ENCODE data around the gene TRIM67.

The TRIM67 gene

DNA sequence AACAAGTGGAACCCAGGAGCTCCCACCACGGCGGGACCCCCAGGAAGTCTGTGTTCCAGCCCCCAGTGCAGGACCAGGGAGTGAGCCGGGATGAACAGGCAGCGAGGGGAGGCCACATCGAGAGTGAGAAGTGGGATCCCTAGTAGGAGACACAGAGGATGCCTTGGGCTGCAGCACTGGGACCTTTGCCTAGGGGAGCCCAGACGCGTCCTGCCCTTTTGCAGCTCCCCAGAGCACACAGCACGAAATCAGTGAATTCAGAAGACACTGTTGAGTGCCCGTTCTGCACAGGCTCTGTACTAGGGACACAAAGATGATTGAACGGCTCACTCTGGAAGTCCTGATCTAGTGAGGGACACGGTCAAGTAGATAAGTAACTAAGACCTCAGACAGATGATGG, 23.5 kb downstream of the TRIM67 start:
- DNase-seq = no peak

DNA sequence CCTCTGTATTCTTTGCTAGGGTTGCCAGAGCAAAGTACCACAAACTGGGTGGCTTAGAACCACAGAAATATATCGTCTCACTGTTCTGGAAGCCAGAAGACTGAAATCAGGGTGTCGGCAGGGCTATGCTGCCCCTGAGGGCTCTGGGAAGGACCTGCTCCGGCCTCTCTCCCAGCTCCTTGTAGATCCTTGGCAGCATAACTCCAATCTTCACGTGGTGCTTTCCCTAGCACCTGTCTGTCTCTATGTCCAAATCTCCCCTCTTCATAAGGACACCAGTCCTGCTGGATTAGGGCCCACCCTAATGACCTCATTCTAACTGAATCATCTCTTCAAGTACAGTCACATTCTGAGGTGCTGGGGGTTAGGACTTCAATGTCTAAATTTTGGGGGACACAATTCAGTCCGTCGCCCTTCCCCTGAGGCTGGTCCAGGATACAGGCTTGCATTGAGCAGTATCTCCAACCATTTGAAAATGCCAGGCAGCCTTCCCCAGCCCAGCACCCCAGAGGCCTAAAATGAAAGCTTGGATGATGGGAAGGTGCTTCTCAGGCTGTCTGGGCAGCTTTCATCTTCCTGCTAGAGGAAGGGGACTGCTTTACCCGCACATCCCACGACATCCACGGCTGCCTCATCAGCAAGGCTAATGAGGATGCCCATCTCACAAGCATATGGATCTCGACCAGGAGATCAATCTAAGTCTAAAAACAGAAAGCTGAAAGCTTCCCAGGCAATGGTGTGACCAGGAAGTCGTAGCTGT, 24.7 kb downstream of the TRIM67 start:
- DNase-seq = no peak

DNA sequence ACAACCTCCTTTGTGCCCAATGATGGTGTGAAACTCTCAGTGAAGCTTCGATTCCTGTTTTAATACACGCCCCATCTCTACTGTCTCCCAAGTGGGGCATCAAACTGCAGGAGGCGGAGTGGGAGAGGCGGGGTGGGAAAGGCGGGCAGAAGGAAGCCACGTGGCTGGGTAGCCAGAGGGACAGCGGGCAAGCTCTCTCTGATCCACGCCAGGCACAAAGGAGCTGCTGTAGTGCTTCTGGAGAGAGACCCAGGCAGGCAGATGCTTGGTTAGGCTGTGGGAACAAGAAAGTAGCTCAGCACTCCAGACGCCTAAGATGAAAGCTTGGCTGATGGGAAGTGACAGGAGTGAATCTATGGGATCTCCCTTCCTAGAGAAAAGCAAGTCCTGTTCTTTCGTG, 25.7 kb downstream of the TRIM67 start:
- no peak for DNase-seq

DNA sequence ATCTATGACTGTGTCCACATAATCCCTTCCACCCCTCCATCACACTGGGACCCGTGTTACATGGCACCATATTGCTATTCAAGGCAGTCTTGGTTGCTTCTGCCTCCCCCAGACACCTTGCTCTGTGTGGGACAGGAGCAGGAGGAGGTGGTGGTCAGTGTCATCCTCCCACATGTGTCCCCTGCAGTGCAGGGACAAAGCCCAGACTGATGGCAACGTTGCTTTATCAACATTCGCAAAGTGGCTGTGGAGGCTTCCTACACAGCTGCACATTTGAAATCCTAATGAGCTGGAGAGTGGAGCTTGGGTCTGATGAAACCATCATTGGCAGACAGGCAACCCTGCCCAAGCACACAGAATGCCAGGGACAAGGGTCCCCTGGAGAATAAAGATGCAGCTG, 26.2 kb downstream of the TRIM67 start:
- no peak for DNase-seq

DNA sequence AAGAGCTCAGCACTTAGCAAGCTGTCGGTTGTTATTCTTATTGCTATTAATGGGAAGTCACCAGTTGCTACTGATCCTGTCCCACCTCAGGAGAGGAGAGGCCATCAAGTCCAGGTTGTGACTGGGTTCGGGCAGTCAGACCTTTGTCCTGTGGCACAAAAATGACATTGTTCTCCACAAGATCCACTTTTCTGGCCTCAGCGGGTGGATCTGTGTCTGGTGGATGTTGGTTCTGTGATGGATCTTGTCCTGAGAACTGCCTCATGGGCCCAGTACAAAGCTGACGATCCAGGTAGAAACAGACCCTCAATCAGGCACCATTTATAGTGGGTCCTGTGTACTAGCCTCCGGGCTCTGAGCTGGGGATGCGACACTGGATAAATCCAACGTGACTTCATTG, 26.9 kb downstream of the TRIM67 start:
- no peak for DNase-seq

DNA sequence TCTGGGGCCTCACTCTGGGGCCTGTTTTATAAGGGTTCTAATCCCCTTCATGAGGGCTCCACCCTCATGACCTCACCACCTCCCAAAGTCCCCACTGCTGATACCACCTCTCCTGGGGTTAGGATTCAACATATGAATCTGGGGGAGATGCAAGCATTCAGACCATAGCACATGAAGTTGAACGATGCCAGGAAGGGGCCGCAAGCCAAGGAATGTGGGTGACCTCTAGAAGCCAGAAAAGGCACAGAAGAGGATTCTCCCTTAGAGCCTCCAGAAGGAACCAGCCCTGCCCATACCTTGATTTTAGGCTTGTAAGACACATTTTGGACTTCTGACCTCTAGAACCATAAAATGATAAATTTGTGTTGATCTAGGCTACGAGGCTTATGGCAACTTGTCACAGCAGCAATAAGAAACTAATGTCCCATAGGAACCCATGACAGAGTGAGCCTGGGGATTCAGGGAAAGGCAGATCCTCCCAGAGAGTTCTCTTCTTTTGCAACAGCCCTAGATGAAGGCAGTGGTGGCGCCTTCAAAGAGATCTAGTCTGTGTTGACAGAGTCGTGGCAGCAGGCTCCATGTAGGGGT, 27.9 kb downstream of the TRIM67 start:
- no peak for DNase-seq

DNA sequence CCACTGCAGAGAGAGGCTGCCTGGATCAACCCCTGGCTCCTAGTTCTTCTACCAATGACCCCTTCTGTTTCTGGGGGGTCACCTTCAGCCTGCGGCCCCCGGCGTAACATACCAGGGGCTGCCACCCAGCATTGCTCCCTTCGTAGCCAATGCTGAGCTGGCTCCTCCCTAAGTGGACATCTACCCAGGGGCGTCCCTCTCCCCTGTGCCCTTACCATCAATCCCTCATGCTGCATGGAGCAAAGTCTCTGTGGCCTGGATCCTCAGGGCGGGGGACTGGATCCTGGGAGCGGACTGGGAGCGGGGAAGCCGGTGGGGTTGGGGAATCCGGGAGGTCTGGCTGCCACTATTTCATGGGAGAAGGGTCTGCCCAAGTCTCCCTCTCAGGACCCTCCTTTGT, 28.6 kb downstream of the TRIM67 start:
- DNase-seq = no peak

DNA sequence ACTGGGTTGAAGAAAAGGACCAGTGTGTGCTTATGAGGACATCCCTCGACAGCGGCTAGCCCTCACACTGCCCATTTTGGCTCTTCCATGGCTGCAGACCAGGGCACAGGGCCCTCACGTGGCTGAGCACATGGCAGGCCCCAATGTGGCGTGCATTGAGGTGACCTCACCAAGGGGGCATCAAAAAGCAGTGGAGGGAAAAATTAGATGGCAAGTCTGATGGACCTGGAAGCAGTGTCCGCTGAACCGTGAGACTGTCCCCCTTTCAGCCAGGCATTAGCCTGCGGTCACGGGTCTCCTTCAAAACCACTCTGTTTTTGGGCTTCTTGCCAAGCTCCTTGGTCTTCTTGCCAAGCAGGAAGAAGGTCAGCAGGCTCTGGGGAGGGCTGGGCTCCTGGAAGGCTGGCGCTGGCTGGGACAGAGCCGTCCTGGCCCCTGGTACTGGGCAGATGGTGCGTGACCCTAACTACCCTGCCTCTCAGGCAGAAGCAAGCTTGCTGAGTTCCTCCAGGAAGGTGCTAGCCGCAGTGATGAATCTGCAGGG, 30.8 kb downstream of the TRIM67 start:
- DNase-seq = no peak

DNA sequence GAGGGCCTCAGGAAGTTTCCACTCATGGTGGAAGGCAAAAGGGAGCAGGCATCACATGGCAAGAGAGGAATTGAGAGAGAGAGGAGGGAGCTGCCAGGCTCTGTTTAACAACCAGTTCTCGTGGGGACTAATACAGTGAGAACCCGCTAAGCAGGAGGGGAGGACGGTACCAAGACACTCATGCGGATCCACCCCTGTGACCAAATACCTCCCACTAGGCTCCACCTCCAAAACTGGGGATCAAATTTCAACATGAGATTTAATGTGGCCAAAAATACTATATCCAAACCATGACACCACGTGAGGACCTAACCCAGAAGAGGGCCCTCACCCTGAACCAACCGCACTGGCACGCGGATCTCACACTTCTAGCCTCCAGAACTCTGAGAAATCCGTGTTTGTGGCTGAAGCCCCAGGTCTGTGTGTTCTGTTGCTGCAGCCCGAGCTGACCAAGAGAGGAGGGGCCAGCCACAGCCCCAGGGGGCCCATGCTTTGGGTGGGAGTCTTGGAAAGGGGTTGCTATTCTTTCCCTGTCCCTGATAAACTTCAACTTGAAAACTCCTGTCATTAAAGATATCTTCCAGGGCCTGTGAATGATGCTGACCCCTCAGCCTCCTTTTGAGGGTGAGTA, 32.0 kb downstream of the TRIM67 start:
- DNase-seq = no peak

DNA sequence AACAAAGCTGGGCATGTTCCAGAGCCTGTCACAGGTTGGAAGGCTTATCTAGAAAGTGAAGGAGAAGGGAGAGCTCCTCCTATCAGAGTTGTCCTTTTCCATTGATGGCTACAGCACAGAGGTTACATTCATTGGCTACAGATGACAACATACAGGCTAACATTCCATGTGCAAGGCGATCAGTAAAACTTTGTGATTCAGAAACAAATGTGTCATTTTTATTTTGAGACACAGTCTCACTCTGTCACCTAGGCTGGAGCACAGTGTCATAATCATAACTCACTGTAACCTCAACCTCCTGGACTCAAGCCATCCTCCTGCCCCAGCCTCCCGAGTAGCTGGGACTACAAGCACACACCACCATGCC, 32.6 kb downstream of the TRIM67 start:
- DNase-seq = no peak

DNA sequence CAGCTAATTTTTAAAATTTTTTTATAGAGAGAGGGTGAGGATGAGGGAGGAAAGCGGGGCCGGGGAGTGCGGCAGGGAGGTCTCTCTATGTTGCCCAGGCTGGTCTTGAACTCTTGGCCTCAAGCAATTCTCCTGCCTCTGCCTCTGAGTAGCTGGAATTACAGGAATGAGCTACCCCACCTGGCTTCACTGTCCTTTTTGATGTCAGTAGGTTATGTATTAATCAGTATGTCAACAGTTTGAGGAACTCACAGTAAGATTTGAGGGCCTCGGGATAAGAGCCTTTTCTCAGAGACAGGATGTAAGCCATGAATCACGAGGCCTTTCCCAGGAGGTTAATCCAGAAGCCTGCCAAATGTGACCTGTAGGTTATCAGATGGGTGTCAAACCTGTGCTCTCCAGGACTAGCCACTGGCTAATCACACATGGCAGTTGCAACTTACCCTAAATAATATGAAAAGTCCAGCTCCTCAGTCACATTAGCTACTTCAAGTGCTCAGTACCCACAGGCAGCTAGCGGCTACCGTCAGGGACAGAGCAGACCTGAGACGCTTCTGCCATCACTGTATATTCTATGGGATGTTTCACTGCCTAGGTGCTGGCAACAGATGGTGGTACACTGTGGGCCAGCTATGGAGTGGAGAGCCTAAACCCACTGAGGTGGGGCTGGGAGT, 33.1 kb downstream of the TRIM67 start:
- DNase-seq = no peak

DNA sequence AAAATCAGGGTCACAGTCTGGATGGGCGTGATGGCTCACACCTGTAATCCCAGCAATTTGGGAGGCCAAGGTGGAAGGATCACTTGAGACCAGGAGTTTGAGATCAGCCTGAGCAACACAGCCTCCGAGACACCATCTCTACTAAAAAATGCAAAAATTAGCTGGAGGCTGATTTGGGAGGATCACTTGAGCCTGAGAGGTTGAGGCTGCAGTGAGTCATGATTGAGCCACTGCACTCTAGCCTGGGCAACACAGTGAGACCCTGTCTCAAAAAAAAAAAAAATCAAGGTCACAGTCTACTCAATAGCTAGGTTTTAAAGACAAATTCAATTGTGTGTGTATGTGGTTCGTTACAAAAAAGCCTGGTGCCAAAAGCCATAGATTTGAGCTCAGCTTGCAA, 34.4 kb downstream of the TRIM67 start:
- DNase-seq = no peak

DNA sequence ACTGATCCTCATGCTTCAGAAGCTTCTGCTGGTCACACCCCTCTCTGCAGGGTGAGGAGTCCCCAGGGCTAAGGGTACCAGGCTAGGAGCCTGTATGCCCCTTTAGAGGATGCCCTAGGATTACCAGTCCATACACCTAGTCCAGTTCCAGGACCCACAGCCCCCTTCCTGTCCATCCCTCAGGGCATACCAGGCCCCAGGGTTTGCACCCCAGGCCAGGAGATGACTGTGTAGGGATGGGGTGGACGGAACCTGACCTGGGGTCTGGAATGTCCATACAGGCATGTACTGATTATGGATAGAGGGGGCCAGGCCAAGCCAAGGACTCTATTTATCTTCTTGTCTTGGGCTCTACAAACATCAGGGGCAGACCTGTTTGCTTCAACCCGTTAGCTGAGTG, 34.9 kb downstream of the TRIM67 start:
- no peak for DNase-seq

DNA sequence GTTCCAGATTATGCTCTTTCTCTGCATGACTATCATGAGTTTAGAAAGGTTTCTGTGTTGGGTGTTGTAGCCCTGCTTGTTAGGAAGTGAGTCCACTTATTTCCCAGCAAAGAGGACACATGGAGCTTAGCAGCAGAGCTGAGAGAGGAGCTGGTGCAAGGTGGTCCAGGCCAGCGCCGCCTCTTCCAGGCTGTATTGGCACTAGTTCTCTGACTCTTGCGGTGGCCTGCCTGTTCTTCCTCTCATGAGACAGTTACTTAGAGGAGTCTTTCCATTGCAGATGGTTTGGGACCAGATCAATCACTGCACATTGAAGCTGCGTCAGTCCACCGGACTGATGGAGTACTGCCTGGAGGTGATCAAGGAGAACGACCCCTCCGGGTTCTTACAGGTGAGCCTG, 38.0 kb downstream of the TRIM67 start:
- DNase-seq = no peak

DNA sequence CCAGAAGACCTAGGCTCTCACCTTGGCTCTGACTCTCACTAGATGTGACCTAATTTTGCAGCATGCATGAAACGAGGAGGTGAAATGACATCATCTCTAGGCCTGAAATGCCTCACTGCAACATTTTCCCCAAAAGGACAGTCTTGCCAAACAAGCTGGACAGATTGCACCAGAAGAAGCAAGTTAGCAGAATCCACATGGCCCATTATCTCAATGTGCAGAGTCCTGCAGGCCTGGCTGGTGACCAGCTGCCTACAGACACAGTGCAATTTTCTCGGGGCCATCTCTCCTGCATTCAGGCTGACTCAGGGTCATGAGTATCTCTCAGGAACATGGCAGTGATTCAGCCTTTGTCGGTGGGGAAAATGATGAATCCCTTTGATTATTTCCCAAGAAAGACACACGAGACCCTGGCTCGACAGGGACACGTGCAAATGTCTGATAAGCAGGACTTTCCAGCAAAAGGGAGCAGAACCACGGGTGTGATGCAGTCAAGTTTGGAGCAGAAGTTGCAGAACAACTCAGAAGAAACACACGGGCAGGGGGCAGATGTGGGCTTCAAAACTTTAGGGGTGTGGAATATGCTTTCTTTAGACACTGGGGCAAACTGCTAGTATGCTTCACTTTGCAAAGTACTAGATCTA, 38.7 kb downstream of the TRIM67 start:
- no peak for DNase-seq

DNA sequence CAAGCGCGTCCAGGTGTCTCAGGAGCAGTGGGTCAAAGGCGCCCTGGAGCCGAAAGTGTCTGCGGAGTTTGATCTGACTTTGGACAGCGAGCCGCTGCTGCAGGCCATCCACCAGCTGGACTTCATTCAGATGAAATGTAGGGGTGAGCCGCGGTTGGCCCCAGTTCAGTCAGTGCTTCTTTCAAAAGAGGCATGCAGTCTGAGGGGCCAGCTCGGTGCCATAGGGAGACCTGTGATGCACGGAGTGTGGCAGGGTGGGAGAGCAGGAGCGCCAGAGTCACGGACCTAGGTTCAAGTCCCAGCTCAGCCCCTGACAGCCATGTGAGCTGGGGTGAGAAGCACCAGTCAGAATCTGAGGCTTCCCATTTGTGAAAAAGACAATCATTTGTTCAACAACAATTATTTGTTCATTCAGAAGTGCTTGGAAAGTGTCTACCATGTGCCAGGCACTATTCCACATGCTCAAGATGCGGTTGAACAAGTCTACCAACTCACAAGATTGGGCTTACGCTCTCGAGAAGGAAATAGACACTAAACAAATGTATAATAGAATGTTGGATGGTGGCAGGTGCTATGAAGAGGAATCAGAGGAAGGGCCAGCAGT, 39.6 kb downstream of the TRIM67 start:
- no peak for DNase-seq

DNA sequence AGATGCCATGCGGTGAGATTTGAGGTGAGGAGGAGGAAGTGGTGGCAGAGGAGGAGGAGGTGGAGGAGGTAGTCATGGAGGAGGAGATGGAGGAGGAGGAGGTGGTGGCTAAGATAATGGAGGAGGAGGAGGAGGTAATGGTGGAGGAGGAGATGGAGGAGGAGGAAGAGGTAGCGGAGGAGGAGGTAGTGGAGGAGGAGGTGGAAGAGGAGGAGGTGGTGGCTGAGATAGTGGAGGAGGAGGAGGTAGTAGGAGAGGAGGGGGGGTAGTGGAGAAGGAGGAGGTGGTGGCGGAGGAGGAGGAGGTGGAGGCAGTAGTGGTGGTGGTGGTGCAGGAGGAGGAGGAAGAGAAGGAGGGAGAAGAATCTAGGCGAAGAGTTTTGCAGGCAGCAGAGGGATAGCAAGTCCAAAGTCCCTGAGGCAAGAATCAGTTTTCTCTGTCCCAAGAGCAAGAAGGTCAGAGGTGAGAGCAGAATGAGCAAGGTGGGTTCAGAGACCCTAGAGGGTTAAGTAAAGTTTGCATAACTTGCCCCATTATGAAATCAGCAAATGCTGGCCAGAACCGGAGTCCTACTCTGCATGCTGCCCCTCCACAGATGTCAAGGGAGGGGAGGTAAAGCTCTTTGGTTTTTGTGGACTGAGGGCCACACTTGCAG, 40.2 kb downstream of the TRIM67 start:
- DNase-seq = no peak

DNA sequence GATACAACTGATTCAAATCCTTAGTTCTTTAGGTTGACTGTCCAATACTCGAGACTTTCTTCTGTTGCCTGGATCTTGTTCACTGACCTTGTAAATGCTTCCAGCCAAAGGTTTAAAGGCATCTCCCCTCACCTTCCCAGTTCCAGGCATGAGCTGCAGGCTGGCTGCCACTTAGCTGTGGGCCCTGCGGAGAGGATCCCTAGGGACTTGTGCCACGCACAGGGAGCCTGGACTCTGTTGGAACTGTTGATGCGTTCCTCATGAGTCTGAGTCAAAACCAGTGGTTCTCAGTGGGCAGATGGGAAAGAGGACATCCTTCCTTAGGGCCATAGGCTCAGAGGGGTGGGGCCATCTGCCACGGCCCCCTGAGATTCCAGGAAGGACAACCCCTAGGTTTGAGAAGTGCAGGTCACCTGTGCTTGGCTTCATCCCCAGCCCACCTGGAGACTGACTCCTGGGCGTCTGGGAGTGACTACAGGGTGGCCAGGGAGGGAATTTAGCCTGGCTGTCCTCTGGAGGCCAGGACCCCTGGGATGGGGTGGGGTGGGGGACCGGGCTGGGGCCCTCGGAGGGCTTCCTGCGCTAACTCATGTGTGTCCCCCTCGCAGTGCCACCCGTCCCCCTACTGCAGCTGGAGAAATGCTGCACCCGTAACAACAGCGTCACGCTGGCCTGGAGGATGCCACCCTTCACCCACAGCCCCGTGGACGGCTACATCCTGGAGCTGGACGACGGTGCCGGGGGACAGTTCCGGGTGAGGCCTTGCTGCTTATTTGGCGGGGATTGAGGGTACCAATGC, 41.6 kb downstream of the TRIM67 start:
- DNase-seq = no peak

DNA sequence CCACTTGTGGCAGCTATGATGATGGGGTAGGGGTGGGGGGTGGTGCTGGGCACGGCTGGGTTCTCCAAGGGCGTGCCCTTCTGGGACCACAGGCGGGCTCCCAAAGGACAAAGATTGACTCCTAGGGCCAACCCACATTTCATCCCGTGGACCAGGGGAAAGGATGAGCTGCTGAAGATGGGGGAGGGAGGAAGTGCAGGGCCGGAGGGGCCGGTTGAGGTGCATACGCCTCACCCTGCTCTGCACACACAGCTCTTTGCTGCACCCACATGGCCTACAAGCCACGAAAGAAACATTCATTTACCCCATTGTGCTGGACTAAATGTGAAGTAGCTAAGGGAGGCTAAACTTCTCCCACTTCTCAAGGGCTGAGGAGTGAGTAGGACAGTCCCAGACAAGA, 45.0 kb downstream of the TRIM67 start:
- no peak for DNase-seq

DNA sequence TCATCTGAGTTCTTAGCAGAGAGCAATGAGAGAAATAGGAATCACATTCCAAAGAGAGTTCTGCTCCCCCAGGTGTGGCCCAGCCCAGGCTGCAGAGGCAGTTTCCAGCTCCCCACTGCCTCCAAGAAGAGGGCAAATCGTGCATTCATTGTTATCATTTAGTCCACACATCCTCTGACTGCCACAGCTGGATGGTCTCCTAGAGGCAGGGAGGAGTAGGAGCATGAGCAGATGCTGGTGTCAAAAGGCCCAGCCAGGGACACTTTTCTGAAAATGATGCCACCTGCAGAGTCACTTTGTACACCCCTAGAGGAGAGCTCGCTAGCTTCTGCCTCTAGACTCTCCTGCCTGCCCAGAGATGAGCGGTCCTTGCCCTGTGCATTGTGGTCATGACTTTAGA, 45.6 kb downstream of the TRIM67 start:
- DNase-seq = no peak

DNA sequence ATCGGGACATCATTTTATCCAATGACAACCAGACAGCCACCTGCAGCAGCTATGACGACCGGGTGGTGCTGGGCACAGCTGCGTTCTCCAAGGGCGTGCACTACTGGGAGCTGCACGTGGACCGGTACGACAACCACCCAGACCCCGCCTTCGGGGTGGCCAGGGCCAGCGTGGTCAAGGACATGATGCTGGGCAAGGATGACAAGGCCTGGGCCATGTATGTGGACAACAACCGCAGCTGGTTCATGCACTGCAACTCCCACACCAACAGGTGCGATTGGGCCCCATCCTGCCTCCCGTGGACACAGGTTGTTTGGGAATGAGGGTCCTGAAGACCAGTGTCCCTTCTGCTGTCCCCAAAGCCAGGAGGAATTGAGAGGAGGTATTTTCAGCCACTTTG, 47.1 kb downstream of the TRIM67 start:
- no peak for DNase-seq

All from NCI-H526 treated with DMSO at 0.1 percent for 48 hours (cell line).